ENCODE results near the gene KANK3.

DNA sequence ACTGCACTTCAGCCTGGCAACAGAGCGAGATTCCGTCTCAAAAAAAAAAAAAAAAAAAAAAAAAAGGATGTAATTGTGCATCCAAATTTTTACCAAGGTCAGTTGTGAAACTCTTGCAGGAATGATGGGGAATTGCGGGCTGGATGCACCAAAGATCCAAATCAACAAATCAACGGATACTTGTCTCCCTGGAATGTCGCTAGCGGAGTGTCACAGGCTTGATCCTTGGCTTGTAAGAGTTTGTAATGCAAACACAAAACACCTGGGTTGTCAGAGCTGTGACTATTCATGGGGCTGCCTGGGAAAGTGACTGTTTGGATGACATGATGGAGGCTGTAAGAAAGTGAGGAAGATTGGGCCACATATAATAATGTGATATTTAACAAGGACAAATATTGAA is 4.2 kb downstream of the KANK3 start:
- no peak for TF ChIP-seq CTCF (IDR thresholded peaks at IDR 0.05)
- no peak for TF ChIP-seq POLR2AphosphoS5 (IDR thresholded peaks at IDR 0.05)

All from sigmoid colon (tissue), 4 donors.